ENCODE data around the gene DNAJC3.
A peak's percentile ranks its signal among the peaks of the same experiment; 100 is the strongest.
"Not testable (repeated sequence)": the region's sequence is repeated elsewhere in the genome, so short reads cannot be mapped to it uniquely, and the experiment has no call there.

The DNAJC3 gene

DNA sequence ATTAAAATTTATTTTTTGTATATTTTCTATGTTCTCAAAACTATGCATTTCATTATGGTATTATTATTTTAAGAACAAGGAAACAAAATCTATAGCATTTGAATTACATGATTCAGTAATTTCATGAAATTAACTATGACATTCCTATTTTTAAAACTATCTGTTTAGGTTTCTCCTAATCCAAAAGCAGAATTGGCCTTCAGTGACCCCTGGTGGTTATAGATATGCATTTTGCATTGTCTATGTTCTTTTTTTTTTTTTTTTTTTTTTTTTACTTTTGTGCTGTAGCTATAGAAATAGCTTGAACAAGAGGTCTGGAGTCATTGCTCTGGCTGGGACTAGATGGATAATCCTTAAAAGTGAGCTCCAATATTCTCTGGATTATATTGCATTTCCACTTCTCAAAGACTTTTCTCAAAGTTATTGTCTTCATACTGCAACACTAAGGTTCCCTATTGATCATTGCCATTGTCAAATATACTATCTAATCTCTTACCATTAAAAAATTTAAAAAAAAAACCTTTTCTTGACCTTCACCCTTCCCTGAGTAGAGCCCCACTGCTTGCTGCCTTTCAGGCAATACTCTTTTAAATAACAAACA is 15.9 kb upstream of the DNAJC3 start:
- Histone ChIP-seq H3K27me3 (ENCODE audit: insufficient read depth, poor library complexity, severe bottlenecking) (no peaks in the 10 kb centered on the region), H3K27ac (replicated peaks) (no peak overlapping the region), H3K4me3 (replicated peaks; ENCODE audit: insufficient read depth, low read length) (no peak overlapping the region)
- peak in 1 of 2 experiments; percentile 58 for DNase-seq (ENCODE audit: low read depth in 1 of 2, low spot score in 1 of 2)
- no peak for TF ChIP-seq GABPA (IDR thresholded peaks at IDR 0.05; ENCODE audit: low read depth)
- TF ChIP-seq, protein P1, sequence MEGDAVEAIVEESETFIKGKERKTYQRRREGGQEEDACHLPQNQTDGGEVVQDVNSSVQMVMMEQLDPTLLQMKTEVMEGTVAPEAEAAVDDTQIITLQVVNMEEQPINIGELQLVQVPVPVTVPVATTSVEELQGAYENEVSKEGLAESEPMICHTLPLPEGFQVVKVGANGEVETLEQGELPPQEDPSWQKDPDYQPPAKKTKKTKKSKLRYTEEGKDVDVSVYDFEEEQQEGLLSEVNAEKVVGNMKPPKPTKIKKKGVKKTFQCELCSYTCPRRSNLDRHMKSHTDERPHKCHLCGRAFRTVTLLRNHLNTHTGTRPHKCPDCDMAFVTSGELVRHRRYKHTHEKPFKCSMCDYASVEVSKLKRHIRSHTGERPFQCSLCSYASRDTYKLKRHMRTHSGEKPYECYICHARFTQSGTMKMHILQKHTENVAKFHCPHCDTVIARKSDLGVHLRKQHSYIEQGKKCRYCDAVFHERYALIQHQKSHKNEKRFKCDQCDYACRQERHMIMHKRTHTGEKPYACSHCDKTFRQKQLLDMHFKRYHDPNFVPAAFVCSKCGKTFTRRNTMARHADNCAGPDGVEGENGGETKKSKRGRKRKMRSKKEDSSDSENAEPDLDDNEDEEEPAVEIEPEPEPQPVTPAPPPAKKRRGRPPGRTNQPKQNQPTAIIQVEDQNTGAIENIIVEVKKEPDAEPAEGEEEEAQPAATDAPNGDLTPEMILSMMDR (IDR thresholded peaks at IDR 0.05; ENCODE audit: insufficient read depth, low read length) = peak; percentile 10
- no peak for TF ChIP-seq REST (IDR thresholded peaks at IDR 0.05; ENCODE audit: insufficient replicate concordance, low read depth)

DNA sequence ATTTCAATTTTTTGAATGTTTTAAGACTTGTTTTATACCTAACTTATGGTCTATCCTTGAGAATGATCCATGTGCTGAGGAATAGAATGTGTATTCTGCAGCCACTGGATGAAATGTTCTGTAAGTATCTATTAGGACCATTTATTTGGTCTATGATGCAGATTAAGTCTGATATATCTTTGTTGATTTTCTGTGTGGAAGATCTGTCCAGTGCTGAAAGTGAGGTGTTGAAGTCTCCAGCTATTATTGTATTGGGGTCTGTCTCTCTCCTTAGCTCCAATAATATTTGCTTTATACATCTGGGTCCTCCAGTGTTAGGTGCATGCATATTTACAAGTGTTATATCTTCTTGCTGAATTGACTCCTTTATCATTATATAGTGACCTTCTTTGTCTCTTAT is 9.7 kb upstream of the DNAJC3 start:
- peak; percentile 83 for TF ChIP-seq REST (IDR thresholded peaks at IDR 0.05; ENCODE audit: insufficient replicate concordance, low read depth)
- H3K27me3 ChIP-seq (ENCODE audit: insufficient read depth, poor library complexity, severe bottlenecking) = not testable (repeated sequence)

DNA sequence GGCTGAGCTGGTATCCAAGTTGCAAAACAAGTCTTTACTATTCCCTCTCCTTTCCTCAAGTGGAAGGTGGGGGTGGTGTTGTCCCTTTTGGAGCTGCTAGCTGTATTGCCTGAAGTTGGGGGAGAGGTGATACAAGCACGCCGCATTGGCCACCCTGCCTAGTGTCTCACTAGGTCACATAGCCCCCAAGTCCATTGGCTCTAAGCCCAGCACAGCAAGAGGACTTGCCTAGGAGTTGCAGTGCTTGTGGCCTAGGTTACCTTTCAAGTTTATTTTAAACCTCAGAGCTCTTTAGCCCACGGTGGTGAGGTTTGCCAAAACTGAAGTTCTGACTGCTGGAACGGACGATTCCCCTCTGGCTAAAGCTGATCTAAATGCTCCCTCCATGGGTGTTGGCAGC is 5.3 kb upstream of the DNAJC3 start:
- TF ChIP-seq SPI1 (IDR thresholded peaks at IDR 0.05; ENCODE audit: borderline replicate concordance, low read depth) = no peak
- TF ChIP-seq POLR2AphosphoS5 (IDR thresholded peaks at IDR 0.05; ENCODE audit: low read depth) = no peak
- TF ChIP-seq, protein P1 (IDR thresholded peaks at IDR 0.05; ENCODE audit: insufficient read depth, low read length) = no peak
- TF ChIP-seq REST (IDR thresholded peaks at IDR 0.05; ENCODE audit: insufficient replicate concordance, low read depth) = no peak
- no peak for TF ChIP-seq GABPA (IDR thresholded peaks at IDR 0.05; ENCODE audit: low read depth)
- H3K4me3 ChIP-seq (replicated peaks; ENCODE audit: insufficient read depth, low read length) = no peak overlapping the region
- no peaks in the 10 kb centered on the region for H3K27me3 ChIP-seq (ENCODE audit: insufficient read depth, poor library complexity, severe bottlenecking)
- H3K27ac ChIP-seq (replicated peaks) = no peak overlapping the region
- DNase-seq (ENCODE audit: low read depth in 1 of 2, low spot score in 1 of 2) = no peak

More for the DNA sequence above, 9.7 kb upstream of the DNAJC3 start:
- not testable (repeated sequence) for DNase-seq (ENCODE audit: low read depth in 1 of 2, low spot score in 1 of 2); H3K4me3 ChIP-seq (replicated peaks; ENCODE audit: insufficient read depth, low read length); H3K27ac ChIP-seq (replicated peaks)
